ENCODE data around the gene MYL7.

Gene MYL7

GRCh38 chr7:44141221-44141850 is at the start of gene MYL7:
Gene MYL7, minus strand, starts transcription at chr7:44141332. Its CDS starts 27 bp downstream, at chr7:44141305.
- Histone ChIP-seq H3K9me3 (ENCODE audit: low read depth, low read length) (no peaks in the 10 kb centered on the region), H3K36me3 (ENCODE audit: insufficient read depth, low read length) (no peaks in the 10 kb centered on the region), H3K9ac (ENCODE audit: insufficient read length) (no peak within 1 kb of the TSS), H3K4me3 (no peak within 1 kb of the TSS), H3K27ac (no peak within 1 kb of the TSS)
- no peak for TF ChIP-seq POLR2AphosphoS5 (IDR thresholded peaks at IDR 0.05; ENCODE audit: borderline replicate concordance, low read depth, low read length)
- no peak for TF ChIP-seq FOXP2 (optimal IDR thresholded peaks at IDR 0.05; ENCODE audit: control extremely low read depth, extremely low read length, insufficient read depth)
- TF ChIP-seq EZH2 (IDR thresholded peaks at IDR 0.05), result no peak
- DNase-seq (ENCODE audit: low read depth, low spot score), result no peak

- DNase-seq (ENCODE audit: low read depth, low spot score), result no peak
- Histone ChIP-seq H3K9me3 (ENCODE audit: low read depth, low read length) (no peaks in the 10 kb centered on the region), H3K9ac (ENCODE audit: insufficient read length) (no peak overlapping the region), H3K27ac (no peak overlapping the region), H3K4me3 (no peak overlapping the region), H3K36me3 (ENCODE audit: insufficient read depth, low read length) (no peaks in the 10 kb centered on the region)
- TF ChIP-seq EZH2 (IDR thresholded peaks at IDR 0.05), result no peak
- no peak for TF ChIP-seq POLR2AphosphoS5 (IDR thresholded peaks at IDR 0.05; ENCODE audit: borderline replicate concordance, low read depth, low read length)
- no peak for TF ChIP-seq FOXP2 (optimal IDR thresholded peaks at IDR 0.05; ENCODE audit: control extremely low read depth, extremely low read length, insufficient read depth)
These were observed 49.1 kb upstream of the MYL7 start for GRCh38 chr7:44189993-44190872.

GRCh38 chr7:44189286-44189992 is 48.3 kb upstream of the MYL7 start, which contains the start of gene GCK:
Gene GCK, minus strand, starts transcription at chr7:44189439. Its CDS starts 486 bp downstream, at chr7:44188953.
- no peak for TF ChIP-seq FOXP2 (optimal IDR thresholded peaks at IDR 0.05; ENCODE audit: control extremely low read depth, extremely low read length, insufficient read depth)
- DNase-seq (ENCODE audit: low read depth, low spot score), result no peak
- no peaks in the 10 kb centered on the region for H3K36me3 ChIP-seq (ENCODE audit: insufficient read depth, low read length)

GRCh38 chr7:44188480-44189225 is 47.5 kb upstream of the MYL7 start:
- H3K9ac ChIP-seq (ENCODE audit: insufficient read length), result no peak overlapping the region
- H3K9me3 ChIP-seq (ENCODE audit: low read depth, low read length), result no peaks in the 10 kb centered on the region
- no peak for TF ChIP-seq POLR2AphosphoS5 (IDR thresholded peaks at IDR 0.05; ENCODE audit: borderline replicate concordance, low read depth, low read length)
- TF ChIP-seq FOXP2 (optimal IDR thresholded peaks at IDR 0.05; ENCODE audit: control extremely low read depth, extremely low read length, insufficient read depth), result no peak
- TF ChIP-seq EZH2 (IDR thresholded peaks at IDR 0.05), result no peak
- no peaks in the 10 kb centered on the region for H3K36me3 ChIP-seq (ENCODE audit: insufficient read depth, low read length)
- no peak for DNase-seq (ENCODE audit: low read depth, low spot score)
- H3K4me3 ChIP-seq, result no peak overlapping the region
- H3K27ac ChIP-seq, result no peak overlapping the region

More at GRCh38 chr7:44189286-44189992, 48.3 kb upstream of the MYL7 start, which contains the start of gene GCK:
- Histone ChIP-seq H3K27ac (no peak within 1 kb of the TSS), H3K9ac (ENCODE audit: insufficient read length) (no peak within 1 kb of the TSS), H3K9me3 (ENCODE audit: low read depth, low read length) (no peaks in the 10 kb centered on the region), H3K4me3 (no peak within 1 kb of the TSS)

GRCh38 chr7:44187636-44188416 is 46.7 kb upstream of the MYL7 start:
- no peak for TF ChIP-seq EZH2 (IDR thresholded peaks at IDR 0.05)
- no peak for TF ChIP-seq FOXP2 (optimal IDR thresholded peaks at IDR 0.05; ENCODE audit: control extremely low read depth, extremely low read length, insufficient read depth)
- no peak for TF ChIP-seq POLR2AphosphoS5 (IDR thresholded peaks at IDR 0.05; ENCODE audit: borderline replicate concordance, low read depth, low read length)
- Histone ChIP-seq H3K27ac (no peak overlapping the region), H3K9ac (ENCODE audit: insufficient read length) (no peak overlapping the region), H3K36me3 (ENCODE audit: insufficient read depth, low read length) (no peaks in the 10 kb centered on the region), H3K4me3 (no peak overlapping the region), H3K9me3 (ENCODE audit: low read depth, low read length) (no peaks in the 10 kb centered on the region)
- DNase-seq (ENCODE audit: low read depth, low spot score), result no peak

- Histone ChIP-seq H3K36me3 (ENCODE audit: insufficient read depth, low read length) (no peaks in the 10 kb centered on the region), H3K27ac (no peak overlapping the region), H3K9me3 (ENCODE audit: low read depth, low read length) (no peaks in the 10 kb centered on the region), H3K4me3 (no peak overlapping the region), H3K9ac (ENCODE audit: insufficient read length) (no peak overlapping the region)
- no peak for DNase-seq (ENCODE audit: low read depth, low spot score)
- TF ChIP-seq EZH2 (IDR thresholded peaks at IDR 0.05) (no peak), FOXP2 (optimal IDR thresholded peaks at IDR 0.05; ENCODE audit: control extremely low read depth, extremely low read length, insufficient read depth) (no peak), POLR2AphosphoS5 (IDR thresholded peaks at IDR 0.05; ENCODE audit: borderline replicate concordance, low read depth, low read length) (no peak)
These were observed 45.6 kb upstream of the MYL7 start for GRCh38 chr7:44186736-44187135.

GRCh38 chr7:44185729-44186128 is 44.6 kb upstream of the MYL7 start:
- Histone ChIP-seq H3K36me3 (ENCODE audit: insufficient read depth, low read length) (no peaks in the 10 kb centered on the region), H3K27ac (no peak overlapping the region), H3K9ac (ENCODE audit: insufficient read length) (no peak overlapping the region), H3K4me3 (no peak overlapping the region), H3K9me3 (ENCODE audit: low read depth, low read length) (no peaks in the 10 kb centered on the region)
- TF ChIP-seq POLR2AphosphoS5 (IDR thresholded peaks at IDR 0.05; ENCODE audit: borderline replicate concordance, low read depth, low read length) (no peak), FOXP2 (optimal IDR thresholded peaks at IDR 0.05; ENCODE audit: control extremely low read depth, extremely low read length, insufficient read depth) (no peak), EZH2 (IDR thresholded peaks at IDR 0.05) (no peak)
- DNase-seq (ENCODE audit: low read depth, low spot score), result no peak
